H1 (cell line): ENCODE results near the gene ZBTB49. TPM values are rescaled to one million over a fixed set of nuclear protein-coding genes. Genes with fewer than 3 reads are reported as not detected.

ENCODE experiments used
- CTCF ChIA-PET: fragments of 300-600 bp; sonication (Branson Sonifier 250); formaldehyde crosslinking; loops from one replicate; lab custom pipeline; 2021; ENCODE audit not compliant: partially characterized antibody; lab: Charles Lee
- POLR2A ChIA-PET: fragments of 300-600 bp; sonication (Branson Sonifier 250); formaldehyde crosslinking; loops from one replicate; lab custom pipeline; 2021; ENCODE audit warnings: inconsistent platforms; ENCODE audit not compliant: partially characterized antibody; lab: Charles Lee
- DNase-seq, 2 experiments: peaks; one replicate each; pipeline versions ENCODE4 v3.0.0 to v3.0.0-alpha.2; 2010 to 2022; ENCODE audit warnings: low spot score in 2 of 2, low read depth in 1 of 2, mixed read lengths in 1 of 2
- FAIRE-seq: peaks from 2 replicates; lab custom pipeline; 2011; peaks lifted over from hg19 to GRCh38; lab: Jason Lieb, UNC
- H2AFZ ChIP-seq: 2 replicates; pipeline ENCODE4 v1.8.1; 2012; ENCODE audit warnings: low read length, inconsistent platforms
- H2AK5ac ChIP-seq: 2 replicates; pipeline ENCODE4 v1.6.1; 2013; ENCODE audit warnings: low read depth, low read length
- H2BK120ac ChIP-seq: replicated peaks from 2 replicates; pipeline ENCODE3; 2013; ENCODE audit warnings: low read depth, low read length, inconsistent platforms
- H2BK12ac ChIP-seq: 2 replicates; pipeline ENCODE4 v1.6.1; 2013; ENCODE audit warnings: low read depth, low read length
- H2BK15ac ChIP-seq: 2 replicates; pipeline ENCODE4 v1.6.1; 2013; ENCODE audit warnings: low read length
- H2BK20ac ChIP-seq: 2 replicates; pipeline ENCODE4 v1.6.1; 2013; ENCODE audit warnings: low read length
- H2BK5ac ChIP-seq: 2 replicates; pipeline ENCODE4 v1.6.1; 2013; ENCODE audit warnings: low read depth, low read length
- H3K14ac ChIP-seq: 2 replicates; pipeline ENCODE4 v1.6.1; 2013; ENCODE audit warnings: inconsistent platforms; ENCODE audit not compliant: insufficient read length
- H3K18ac ChIP-seq: 2 replicates; pipeline ENCODE4 v1.6.1; 2013; ENCODE audit warnings: low read length; ENCODE audit errors: extremely low read depth
- H3K23ac ChIP-seq: 2 replicates; pipeline ENCODE4 v1.6.1; 2013; ENCODE audit warnings: inconsistent platforms; ENCODE audit not compliant: insufficient read length
- H3K23me2 ChIP-seq: 2 replicates; pipeline ENCODE4 v1.6.1; 2013; ENCODE audit warnings: low read depth, low read length
- H3K27ac ChIP-seq: 2 replicates; pipeline ENCODE4 v1.6.1; 2011; ENCODE audit warnings: low read depth, low read length, inconsistent platforms
- H3K27me3 ChIP-seq, 4 experiments: replicated peaks in 1 of 4; 1 replicate in 1 of 4; 2 replicates in 3 of 4; pipeline versions ENCODE4 v1.6.1 to v1.8.1; 2011 to 2013; ENCODE audit warnings: low read length in 3 of 4, mild to moderate bottlenecking in 3 of 4, inconsistent platforms in 2 of 4, mixed read lengths in 2 of 4, moderate library complexity in 1 of 4; ENCODE audit not compliant: control insufficient read depth in 3 of 4, insufficient read depth in 3 of 4; ENCODE audit errors: extremely low read depth in 1 of 4
- H3K36me3 ChIP-seq, 4 experiments: 2 replicates each; pipeline versions ENCODE4 v1.6.1 to v1.8.1; 2011 to 2013; ENCODE audit warnings: mild to moderate bottlenecking in 4 of 4, low read length in 3 of 4, moderate library complexity in 2 of 4, control low read depth in 1 of 4, inconsistent platforms in 1 of 4; ENCODE audit not compliant: insufficient read depth in 4 of 4, control insufficient read depth in 2 of 4
- H3K4ac ChIP-seq: replicated peaks from 2 replicates; pipeline ENCODE3; 2013; ENCODE audit warnings: low read length, low read depth, mixed read lengths, inconsistent platforms; ENCODE audit not compliant: insufficient read length
- H3K4me1 ChIP-seq, 4 experiments: replicated peaks in 1 of 4; 1 replicate in 1 of 4; 2 replicates in 3 of 4; pipeline versions ENCODE4 v1.6.1 to v1.8.1; 2011 to 2013; ENCODE audit warnings: low read length in 3 of 4, inconsistent platforms in 2 of 4, mixed read lengths in 1 of 4; ENCODE audit not compliant: insufficient read depth in 4 of 4, control insufficient read depth in 3 of 4
- H3K4me2 ChIP-seq, 2 experiments: 2 replicates each; pipeline versions ENCODE4 v1.6.1 to v1.8.1; 2011 to 2013; ENCODE audit warnings: low read depth in 2 of 2, low read length in 2 of 2, control low read depth in 1 of 2, inconsistent platforms in 1 of 2, mild to moderate bottlenecking in 1 of 2; ENCODE audit not compliant: insufficient read depth in 1 of 2
- H3K4me3 ChIP-seq, 4 experiments: fragments of 200-600, 300-600 bp in 1 of 4; sonication (generic), shearing (Covaris generic), sonication (Bioruptor Twin) in 1 of 4; 2 replicates each; pipeline versions ENCODE4 v1.5.1 to v1.8.1; 2011 to 2016; ENCODE audit warnings: low read length in 4 of 4, low read depth in 3 of 4, control low read depth in 2 of 4, inconsistent platforms in 2 of 4, mild to moderate bottlenecking in 2 of 4, mixed read lengths in 1 of 4, moderate library complexity in 1 of 4; ENCODE audit not compliant: insufficient read depth in 2 of 4; ENCODE audit errors: extremely low read depth in 1 of 4
- H3K56ac ChIP-seq: replicated peaks from 2 replicates; pipeline ENCODE3; 2013; ENCODE audit warnings: low read depth, mild to moderate bottlenecking, mixed read lengths, low read length, inconsistent platforms; ENCODE audit not compliant: insufficient read length
- H3K79me1 ChIP-seq: 2 replicates; pipeline ENCODE4 v1.6.1; 2013; ENCODE audit warnings: low read depth, low read length, control low read depth
- H3K79me2 ChIP-seq, 2 experiments: 2 replicates each; pipeline versions ENCODE4 v1.6.1 to v1.8.1; 2012 to 2013; ENCODE audit warnings: low read length in 2 of 2, mild to moderate bottlenecking in 2 of 2, inconsistent platforms in 1 of 2; ENCODE audit not compliant: insufficient read depth in 2 of 2, control insufficient read depth in 1 of 2
- H3K9ac ChIP-seq, 4 experiments: replicated peaks in 1 of 4; 1 replicate in 1 of 4; 2 replicates in 3 of 4; pipeline versions ENCODE4 v1.6.1 to v1.8.1; 2011 to 2013; ENCODE audit warnings: low read depth in 3 of 4, low read length in 3 of 4, control low read depth in 2 of 4, mild to moderate bottlenecking in 2 of 4, moderate library complexity in 2 of 4, inconsistent platforms in 1 of 4; ENCODE audit errors: extremely low read depth in 1 of 4
- H3K9me3 ChIP-seq, 2 experiments: 2 replicates each; pipeline versions ENCODE4 v1.6.1 to v1.8.1; 2012 to 2013; ENCODE audit warnings: mild to moderate bottlenecking in 2 of 2, moderate library complexity in 2 of 2, control low read depth in 1 of 2, inconsistent platforms in 1 of 2, low read depth in 1 of 2, low read length in 1 of 2, mixed read lengths in 1 of 2; ENCODE audit not compliant: insufficient read depth in 2 of 2
- H4K20me1 ChIP-seq, 2 experiments: replicated peaks in 1 of 2; 2 replicates each; pipeline versions ENCODE3 to v1.8.1; 2011 to 2013; ENCODE audit warnings: inconsistent platforms in 2 of 2, low read length in 2 of 2, mild to moderate bottlenecking in 1 of 2; ENCODE audit not compliant: insufficient read depth in 2 of 2, control insufficient read depth in 1 of 2
- H4K5ac ChIP-seq: 2 replicates; pipeline ENCODE4 v1.6.1; 2013; ENCODE audit warnings: low read length, low read depth, mixed read lengths, inconsistent platforms; ENCODE audit not compliant: insufficient read length
- H4K8ac ChIP-seq: 2 replicates; pipeline ENCODE4 v1.8.0; 2013; ENCODE audit warnings: mild to moderate bottlenecking, moderate library complexity, low read length, inconsistent platforms; ENCODE audit not compliant: insufficient read depth; ENCODE audit errors: extremely low read depth
- H4K91ac ChIP-seq: replicated peaks from 2 replicates; pipeline ENCODE3; 2013; ENCODE audit warnings: low read length, mixed read lengths, inconsistent platforms; ENCODE audit not compliant: insufficient read length
- BCL11A ChIP-seq, 2 experiments: IDR thresholded peaks; one replicate each; pipeline ENCODE4 v1.6.1; 2011; ENCODE audit warnings: low read depth in 2 of 2, low read length in 2 of 2, mild to moderate bottlenecking in 2 of 2
- CHD2 ChIP-seq: IDR thresholded peaks from 2 replicates; pipeline ENCODE4 v1.6.1; 2012; ENCODE audit warnings: low read length, improper control_type of control experiment
- CTBP2 ChIP-seq: IDR thresholded peaks from 2 replicates; pipeline ENCODE4 v1.7.0; 2011; ENCODE audit warnings: borderline replicate concordance, mild to moderate bottlenecking, moderate library complexity, mixed read lengths, low read length; ENCODE audit not compliant: insufficient read depth, insufficient read length
- EGR1 ChIP-seq: IDR thresholded peaks from 2 replicates; pipeline ENCODE4 v1.6.1; 2011; ENCODE audit warnings: low read depth, low read length, borderline replicate concordance
- FOSL1 ChIP-seq: IDR thresholded peaks from 2 replicates; pipeline ENCODE4 v1.6.1; 2011; ENCODE audit warnings: mild to moderate bottlenecking, low read depth, low read length, moderate library complexity; ENCODE audit not compliant: insufficient read depth
- HDAC6 ChIP-seq: IDR thresholded peaks from one replicate; pipeline ENCODE4 v1.7.1; 2012; ENCODE audit warnings: low read depth, mild to moderate bottlenecking, inconsistent platforms, low read length, moderate library complexity
- JUND ChIP-seq: IDR thresholded peaks from 2 replicates; pipeline ENCODE4 v1.6.1; 2011; ENCODE audit warnings: mild to moderate bottlenecking, improper control_type of control experiment, low read length
- SP1 ChIP-seq: IDR thresholded peaks from 2 replicates; pipeline ENCODE4 v1.6.1; 2011; ENCODE audit warnings: low read depth, low read length
- SRF ChIP-seq: IDR thresholded peaks from 2 replicates; pipeline ENCODE4 v1.6.1; 2011; ENCODE audit warnings: mild to moderate bottlenecking, low read depth, low read length, moderate library complexity
- TAF1 ChIP-seq: IDR thresholded peaks from 2 replicates; pipeline ENCODE4 v1.6.1; 2011; ENCODE audit warnings: mild to moderate bottlenecking, low read depth, low read length
- YY1 ChIP-seq: IDR thresholded peaks from 2 replicates; pipeline ENCODE4 v1.6.1; 2011; ENCODE audit warnings: low read depth, mild to moderate bottlenecking, low read length
- WGBS, 2 experiments: shearing (Covaris generic) in 1 of 2; methylation state at CpG; one replicate each; pipeline versions ENCODE4 v1.1.6 to v1.1.7; 2013 to 2015; ENCODE audit warnings: low lambda C conversion rate in 2 of 2, mixed read lengths in 2 of 2, inconsistent platforms in 1 of 2, low coverage in 1 of 2, missing lambda C conversion rate in 1 of 2; ENCODE audit not compliant: insufficient replicate concordance in 2 of 2, insufficient coverage in 1 of 2, insufficient read length in 1 of 2; ENCODE audit errors: extremely low coverage in 1 of 2, missing lambda C conversion rate in 1 of 2; 5-methylcytosine and 5-hydroxymethylcytosine counted together
- polyA plus RNA-seq, 7 experiments: library from polyadenylated mRNA; depleted of rRNA in 3 of 7; stranded (reverse) in 5 of 7; unstranded in 2 of 7; fragments of >200 nt in 5 of 7; fragments of 200-250 nt in 2 of 7; gene quantifications; 1 replicate in 5 of 7; 2 replicates in 1 of 7; 4 replicates in 1 of 7; pipeline versions ENCODE4 v1.2.1 to v1.2.3, GENCODE V29; 2011 to 2013; ENCODE audit warnings: missing spikeins in 2 of 7, mixed read lengths in 2 of 7
- total RNA-seq: library from RNA; stranded (reverse); fragmentation: NEBNext Ultra II Directional; extraction: Animal tissue kit (Norgen Biotek cat#: 25700); gene quantifications from 2 replicates; pipeline ENCODE4 v1.2.1, GENCODE V29; 2021
- TF ChIP-seq, protein P1 (sequence below): IDR thresholded peaks from 2 replicates; pipeline ENCODE4 v1.6.1; 2012; ENCODE audit warnings: low read length, inconsistent platforms

Gene ZBTB49
- total and polyA plus RNA-seq, 2 of the 8 experiments (the other 6 are each of a cell fraction or from before 2014, with no cell fraction given), result 4.2 to 6.8 TPM

DNA sequence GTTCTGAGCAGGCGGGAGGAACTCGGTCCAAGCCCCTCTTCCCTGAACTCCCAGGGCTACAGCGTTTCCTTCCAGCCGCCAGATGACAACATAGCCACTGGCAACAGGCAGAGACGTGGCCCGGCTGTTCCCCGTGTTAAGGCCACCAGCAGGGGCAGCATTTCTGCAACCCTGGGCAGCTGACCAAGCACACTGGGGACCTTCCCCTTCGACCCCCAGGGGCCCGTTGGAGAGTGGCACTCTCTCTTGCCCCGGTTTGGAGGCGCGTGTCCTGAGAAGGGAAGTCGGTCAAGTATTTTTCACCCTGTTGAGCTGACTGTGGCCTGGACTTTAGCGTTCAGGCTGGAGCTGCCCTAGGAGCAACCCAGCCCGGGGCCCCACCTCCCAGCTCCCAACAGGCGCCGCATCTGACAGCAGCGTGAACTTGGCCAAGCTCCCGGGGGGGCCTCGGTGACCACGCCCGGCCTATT lies 37.6 kb downstream of the ZBTB49 start:
- Histone ChIP-seq H4K5ac (no peak overlapping the region), H3K18ac (no peak overlapping the region), H3K79me1 (no peaks in the 10 kb centered on the region), H3K36me3 (peaks cover 0 to 2% (median 0%) of the 10 kb centered on the region in 4 experiments; a peak in 1 of 8 replicates), H2BK120ac (no peak overlapping the region), H3K27me3 (no peaks in the 10 kb centered on the region), H4K8ac (peak overlapping the region; percentile 69; the same call in 1 of the 2 replicates), H2BK20ac (no peak overlapping the region), H3K27ac (no peak overlapping the region), H2BK15ac (no peak overlapping the region), H3K4me3 (peak overlapping the region in 1 of 4 experiments; percentile 23; a peak in 1 of 8 replicates), H2AK5ac (no peak overlapping the region), H3K23ac (no peak overlapping the region), H2BK5ac (no peak overlapping the region), H3K9me3 (no peaks in the 10 kb centered on the region), H3K4me1 (peaks cover 0 to 6% (median 1%) of the 10 kb centered on the region in 4 experiments; a peak in 2 of 7 replicates), H4K91ac (no peak overlapping the region), H3K79me2 (no peaks in the 10 kb centered on the region), H3K56ac (no peak overlapping the region), H2AFZ (peak overlapping the region; percentile 99), H3K9ac (no peak overlapping the region), H2BK12ac (no peak overlapping the region), H4K20me1 (no peaks in the 10 kb centered on the region), H3K4me2 (peak overlapping the region in 1 of 2 experiments; percentile 43; a peak in 1 of 4 replicates), H3K23me2 (no peaks in the 10 kb centered on the region), H3K14ac (no peak overlapping the region), H3K4ac (no peak overlapping the region)
- CTCF ChIA-PET, result interaction anchor here (0.6 to 1.8 kb wide), 16 partner anchors 9 to 407 kb away, joined by 3 to 11 read pairs (median 4); no protein-coding TSS in a partner anchor
- POLR2A ChIA-PET, result no interaction called here
- DNase-seq (peak; percentile 50 to 86), FAIRE-seq (peak; percentile 42)
- 49% methylated on average over 22 of the region's 22 CpGs; no CpG with 5 or more reads in 1 of the 2 experiments for WGBS, 2 experiments
- TF ChIP-seq CHD2 (no peak), BCL11A (IDR thresholded peaks at IDR 0.05; ENCODE audit: low read depth in 2 of 2, low read length in 2 of 2) (no peak), TAF1 (no peak), SP1 (no peak), SRF (no peak), CTBP2 (no peak), FOSL1 (no peak), YY1 (0 out of 2 replicates have a peak, but pooled peaks have one; percentile 15), JUND (peak; percentile 16; the same call in 1 of the 2 replicates), EGR1 (no peak; the same call in 1 of the 2 replicates), HDAC6 (no peak)
- TF ChIP-seq, protein P1, sequence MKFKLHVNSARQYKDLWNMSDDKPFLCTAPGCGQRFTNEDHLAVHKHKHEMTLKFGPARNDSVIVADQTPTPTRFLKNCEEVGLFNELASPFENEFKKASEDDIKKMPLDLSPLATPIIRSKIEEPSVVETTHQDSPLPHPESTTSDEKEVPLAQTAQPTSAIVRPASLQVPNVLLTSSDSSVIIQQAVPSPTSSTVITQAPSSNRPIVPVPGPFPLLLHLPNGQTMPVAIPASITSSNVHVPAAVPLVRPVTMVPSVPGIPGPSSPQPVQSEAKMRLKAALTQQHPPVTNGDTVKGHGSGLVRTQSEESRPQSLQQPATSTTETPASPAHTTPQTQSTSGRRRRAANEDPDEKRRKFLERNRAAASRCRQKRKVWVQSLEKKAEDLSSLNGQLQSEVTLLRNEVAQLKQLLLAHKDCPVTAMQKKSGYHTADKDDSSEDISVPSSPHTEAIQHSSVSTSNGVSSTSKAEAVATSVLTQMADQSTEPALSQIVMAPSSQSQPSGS, result no peak
